MM.1S (cell line): ENCODE results near the gene PAPSS2.
A peak's percentile ranks its signal among the peaks of the same experiment; 100 is the strongest.

Experiments used
- DNase-seq: peaks from one replicate; pipeline ENCODE4 v3.0.0-alpha.2; 2015
- H2AFZ ChIP-seq: fragments of 300-600 bp; sonication (generic); 2 replicates; pipeline ENCODE4 v1.6.0; 2016; ENCODE audit warnings: antibody characterized with exemption, low read length
- H3F3A ChIP-seq: fragments of 300-600 bp; sonication (generic); 2 replicates; pipeline ENCODE4 v1.6.1; 2016; ENCODE audit warnings: mild to moderate bottlenecking, antibody characterized with exemption, low read length, moderate library complexity, mixed read lengths; ENCODE audit not compliant: insufficient read depth
- H3K27ac ChIP-seq: fragments of 300-600 bp; sonication (generic); 2 replicates; pipeline ENCODE4 v1.5.1; 2016; ENCODE audit warnings: mild to moderate bottlenecking, low read length
- H3K27me3 ChIP-seq: fragments of 300-600 bp; sonication (generic); replicated peaks from 2 replicates; pipeline ENCODE4 v1.6.0; 2016; ENCODE audit warnings: low read length; ENCODE audit not compliant: insufficient read depth
- H3K36me3 ChIP-seq: fragments of 300-600 bp; sonication (generic); replicated peaks from 2 replicates; pipeline ENCODE4 v1.6.1; 2016; ENCODE audit warnings: mild to moderate bottlenecking, low read length, mixed read lengths; ENCODE audit not compliant: insufficient read depth
- H3K4me1 ChIP-seq: fragments of 300-600 bp; sonication (generic); 2 replicates; pipeline ENCODE4 v1.6.1; 2016; ENCODE audit warnings: low read length, mixed read lengths
- H3K4me2 ChIP-seq: fragments of 300-600 bp; sonication (generic); 2 replicates; pipeline ENCODE4 v1.6.0; 2016; ENCODE audit warnings: low read depth, low read length
- H3K4me3 ChIP-seq: fragments of 300-600 bp; sonication (generic); 2 replicates; pipeline ENCODE4 v1.5.1; 2016; ENCODE audit warnings: low read length, mixed read lengths
- H3K79me2 ChIP-seq: fragments of 300-600 bp; sonication (generic); 2 replicates; pipeline ENCODE4 v1.6.1; 2016; ENCODE audit warnings: mixed run types, low read length, mixed read lengths
- H3K9ac ChIP-seq: fragments of 300-600 bp; sonication (generic); 2 replicates; pipeline ENCODE4 v1.6.1; 2016; ENCODE audit warnings: low read length, mixed read lengths
- H3K9me2 ChIP-seq: fragments of 300-600 bp; sonication (generic); replicated peaks from 2 replicates; pipeline ENCODE4 v1.6.1; 2016; ENCODE audit warnings: mild to moderate bottlenecking, low read length, mixed read lengths; ENCODE audit not compliant: insufficient read depth
- H3K9me3 ChIP-seq: fragments of 300-600 bp; sonication (generic); replicated peaks from 2 replicates; pipeline ENCODE4 v1.6.1; 2016; ENCODE audit warnings: mild to moderate bottlenecking, low read length, mixed read lengths; ENCODE audit not compliant: insufficient read depth
- H4K20me1 ChIP-seq: fragments of 300-600 bp; sonication (generic); 2 replicates; pipeline ENCODE4 v1.6.1; 2016; ENCODE audit warnings: mild to moderate bottlenecking, low read length, moderate library complexity, mixed read lengths; ENCODE audit not compliant: insufficient read depth
- EZH2 ChIP-seq: fragments of 300-600 bp; sonication (generic); optimal IDR thresholded peaks from 2 replicates; pipeline ENCODE3; 2017; ENCODE audit warnings: low read depth, mild to moderate bottlenecking, antibody characterized with exemption, low read length, mixed read lengths
- EZH2phosphoT487 ChIP-seq: fragments of 300-600 bp; sonication (generic); IDR thresholded peaks from 2 replicates; pipeline ENCODE4 v1.6.1; 2018; ENCODE audit warnings: antibody characterized with exemption, low read length
- TF ChIP-seq, protein P1 (sequence below): fragments of 300-600 bp; sonication (generic); IDR thresholded peaks from 2 replicates; pipeline ENCODE4 v1.5.1; 2016; ENCODE audit warnings: antibody characterized with exemption, low read length, mixed read lengths

PAPSS2 gene

DNA sequence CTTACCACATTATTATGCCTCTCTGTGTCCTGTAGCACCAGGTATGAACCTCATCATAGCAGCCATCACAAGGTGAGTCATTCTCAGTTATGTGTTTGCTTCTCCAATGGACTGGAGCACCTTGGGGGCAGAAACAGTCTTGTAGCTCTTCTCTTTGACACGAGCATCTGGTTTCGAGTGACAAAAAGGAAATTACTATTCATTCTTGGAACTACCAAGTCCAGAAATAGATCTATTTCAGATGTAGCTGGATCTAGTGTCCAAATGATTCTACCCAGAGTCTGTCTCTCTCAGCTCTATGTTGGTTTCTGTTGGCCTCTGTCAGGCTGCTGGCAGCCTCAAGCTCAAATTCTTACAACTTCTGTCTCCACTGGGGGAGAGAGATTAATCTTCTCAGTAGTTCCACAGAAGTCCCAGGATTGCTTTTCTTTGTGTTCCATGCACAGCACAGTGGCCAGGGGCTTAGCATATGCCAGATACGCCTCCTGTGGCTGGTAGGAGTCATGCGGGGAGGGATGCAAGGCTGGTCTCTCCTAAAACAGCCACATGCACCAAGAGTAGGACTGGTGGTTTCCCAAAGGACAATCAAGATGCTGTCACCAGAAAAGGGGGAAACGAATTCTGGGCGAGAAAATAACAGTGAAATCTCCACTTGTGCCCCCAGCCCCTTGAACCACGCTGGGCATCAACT is 37.2 kb upstream of the PAPSS2 start:
- peak; percentile 72 for DNase-seq
- no peak overlapping the region for H3K4me3 ChIP-seq
- TF ChIP-seq EZH2, result no peak
- TF ChIP-seq, protein P1, sequence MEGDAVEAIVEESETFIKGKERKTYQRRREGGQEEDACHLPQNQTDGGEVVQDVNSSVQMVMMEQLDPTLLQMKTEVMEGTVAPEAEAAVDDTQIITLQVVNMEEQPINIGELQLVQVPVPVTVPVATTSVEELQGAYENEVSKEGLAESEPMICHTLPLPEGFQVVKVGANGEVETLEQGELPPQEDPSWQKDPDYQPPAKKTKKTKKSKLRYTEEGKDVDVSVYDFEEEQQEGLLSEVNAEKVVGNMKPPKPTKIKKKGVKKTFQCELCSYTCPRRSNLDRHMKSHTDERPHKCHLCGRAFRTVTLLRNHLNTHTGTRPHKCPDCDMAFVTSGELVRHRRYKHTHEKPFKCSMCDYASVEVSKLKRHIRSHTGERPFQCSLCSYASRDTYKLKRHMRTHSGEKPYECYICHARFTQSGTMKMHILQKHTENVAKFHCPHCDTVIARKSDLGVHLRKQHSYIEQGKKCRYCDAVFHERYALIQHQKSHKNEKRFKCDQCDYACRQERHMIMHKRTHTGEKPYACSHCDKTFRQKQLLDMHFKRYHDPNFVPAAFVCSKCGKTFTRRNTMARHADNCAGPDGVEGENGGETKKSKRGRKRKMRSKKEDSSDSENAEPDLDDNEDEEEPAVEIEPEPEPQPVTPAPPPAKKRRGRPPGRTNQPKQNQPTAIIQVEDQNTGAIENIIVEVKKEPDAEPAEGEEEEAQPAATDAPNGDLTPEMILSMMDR, result peak; percentile 39
- H3K9ac ChIP-seq, result peak overlapping the region; percentile 7; the same call in 1 of the 2 replicates
- no peaks in the 10 kb centered on the region for H3K9me3 ChIP-seq
- peaks cover 13% of the 10 kb centered on the region for H3K4me1 ChIP-seq
- H3K27ac ChIP-seq, result peak overlapping the region; percentile 64; the same call in 1 of the 2 replicates
- no peaks in the 10 kb centered on the region for H4K20me1 ChIP-seq
- H3K79me2 ChIP-seq, result no peaks in the 10 kb centered on the region
- H3K27me3 ChIP-seq, result no peaks in the 10 kb centered on the region
- peak overlapping the region; percentile 50 for H2AFZ ChIP-seq
- H3K36me3 ChIP-seq, result no peaks in the 10 kb centered on the region
- no peaks in the 10 kb centered on the region for H3K9me2 ChIP-seq
- H3F3A ChIP-seq, result 0 out of 2 replicates have a peak, but pooled peaks cover 10% of the 10 kb centered on the region
- H3K4me2 ChIP-seq, result peak overlapping the region; percentile 27

GRCh38 chr10:87623191-87623590 is 36.5 kb upstream of the PAPSS2 start:
- no peak overlapping the region for H3K4me2 ChIP-seq
- H3K27ac ChIP-seq, result no peak overlapping the region
- no peaks in the 10 kb centered on the region for H3K36me3 ChIP-seq
- no peak overlapping the region for H3K4me3 ChIP-seq
- H2AFZ ChIP-seq, result no peak overlapping the region
- H3K27me3 ChIP-seq, result no peaks in the 10 kb centered on the region
- H4K20me1 ChIP-seq, result no peaks in the 10 kb centered on the region
- TF ChIP-seq EZH2phosphoT487, result no peak
- TF ChIP-seq, protein P1, result no peak
- TF ChIP-seq EZH2, result no peak
- H3K4me1 ChIP-seq, result peaks cover 13% of the 10 kb centered on the region
- H3K9ac ChIP-seq, result no peak overlapping the region
- H3K79me2 ChIP-seq, result no peaks in the 10 kb centered on the region
- no peak for DNase-seq
- no peaks in the 10 kb centered on the region for H3K9me2 ChIP-seq
- 0 out of 2 replicates have a peak, but pooled peaks cover 10% of the 10 kb centered on the region for H3F3A ChIP-seq
- no peaks in the 10 kb centered on the region for H3K9me3 ChIP-seq

GRCh38 chr10:87625661-87626060 is 34.0 kb upstream of the PAPSS2 start:
- H3K27me3 ChIP-seq, result no peaks in the 10 kb centered on the region
- TF ChIP-seq, protein P1, result no peak
- TF ChIP-seq EZH2phosphoT487 (no peak), EZH2 (no peak)
- no peaks in the 10 kb centered on the region for H3K9me3 ChIP-seq
- H3K36me3 ChIP-seq, result no peaks in the 10 kb centered on the region
- H3K4me2 ChIP-seq, result no peak overlapping the region
- H3F3A ChIP-seq, result 0 out of 2 replicates have a peak, but pooled peaks cover 10% of the 10 kb centered on the region
- no peak overlapping the region for H3K27ac ChIP-seq
- no peaks in the 10 kb centered on the region for H3K9me2 ChIP-seq
- H4K20me1 ChIP-seq, result no peaks in the 10 kb centered on the region
- H2AFZ ChIP-seq, result no peak overlapping the region
- no peak for DNase-seq
- peaks cover 13% of the 10 kb centered on the region for H3K4me1 ChIP-seq
- H3K79me2 ChIP-seq, result no peaks in the 10 kb centered on the region
- no peak overlapping the region for H3K9ac ChIP-seq
- no peak overlapping the region for H3K4me3 ChIP-seq
